ENCODE data around the gene EDN1. TPM values are rescaled to one million over a fixed set of nuclear protein-coding genes. Genes with fewer than 3 reads are reported as not detected.
A peak's percentile ranks its signal among the peaks of the same experiment; 100 is the strongest.

The EDN1 gene
- total and polyA plus RNA-seq, 2 of the 13 experiments (the other 11 are each of a cell fraction or from before 2014, with no cell fraction given) = 0.15 to 1.2 TPM

DNA sequence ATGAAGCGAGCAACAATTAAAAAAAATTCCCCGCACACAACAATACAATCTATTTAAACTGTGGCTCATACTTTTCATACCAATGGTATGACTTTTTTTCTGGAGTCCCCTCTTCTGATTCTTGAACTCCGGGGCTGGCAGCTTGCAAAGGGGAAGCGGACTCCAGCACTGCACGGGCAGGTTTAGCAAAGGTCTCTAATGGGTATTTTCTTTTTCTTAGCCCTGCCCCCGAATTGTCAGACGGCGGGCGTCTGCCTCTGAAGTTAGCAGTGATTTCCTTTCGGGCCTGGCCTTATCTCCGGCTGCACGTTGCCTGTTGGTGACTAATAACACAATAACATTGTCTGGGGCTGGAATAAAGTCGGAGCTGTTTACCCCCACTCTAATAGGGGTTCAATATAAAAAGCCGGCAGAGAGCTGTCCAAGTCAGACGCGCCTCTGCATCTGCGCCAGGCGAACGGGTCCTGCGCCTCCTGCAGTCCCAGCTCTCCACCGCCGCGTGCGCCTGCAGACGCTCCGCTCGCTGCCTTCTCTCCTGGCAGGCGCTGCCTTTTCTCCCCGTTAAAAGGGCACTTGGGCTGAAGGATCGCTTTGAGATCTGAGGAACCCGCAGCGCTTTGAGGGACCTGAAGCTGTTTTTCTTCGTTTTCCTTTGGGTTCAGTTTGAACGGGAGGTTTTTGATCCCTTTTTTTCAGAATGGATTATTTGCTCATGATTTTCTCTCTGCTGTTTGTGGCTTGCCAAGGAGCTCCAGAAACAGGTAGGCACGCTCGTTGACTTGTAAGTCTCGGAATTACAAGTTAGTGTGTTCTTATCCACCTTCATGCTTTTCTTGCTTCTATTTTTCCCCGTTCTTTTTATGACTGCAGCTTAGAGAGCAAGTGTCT is at the start of gene EDN1 (continued):
- TF ChIP-seq ZFP91 (CRISPR knock-in tag; IDR thresholded peaks at IDR 0.05; ENCODE audit: borderline replicate concordance) = peak; percentile 60; the same call in 1 of the 2 replicates
- no peak for TF ChIP-seq ZKSCAN8 (CRISPR knock-in tag; IDR thresholded peaks at IDR 0.05; ENCODE audit: borderline replicate concordance)
- no peak for TF ChIP-seq SRSF1 (optimal IDR thresholded peaks at IDR 0.05; ENCODE audit: low read depth, low read length)
- TF ChIP-seq ZHX1 (CRISPR knock-in tag; IDR thresholded peaks at IDR 0.05; ENCODE audit: low read depth) = no peak
- TF ChIP-seq ARID2 (CRISPR knock-in tag; IDR thresholded peaks at IDR 0.05; ENCODE audit: borderline replicate concordance) = no peak
- TF ChIP-seq U2AF2 (IDR thresholded peaks at IDR 0.05; ENCODE audit: low read depth, low read length) = no peak
- no peak for TF ChIP-seq SNAPC2 (CRISPR knock-in tag; IDR thresholded peaks at IDR 0.05)
- TF ChIP-seq ZNF234 (CRISPR knock-in tag; conservative IDR thresholded peaks at IDR 0.05) = no peak
- TF ChIP-seq ZNF570 (CRISPR knock-in tag; IDR thresholded peaks at IDR 0.05; ENCODE audit: borderline replicate concordance) = no peak
- TF ChIP-seq RBFOX2 (IDR thresholded peaks at IDR 0.05; ENCODE audit: low read depth, low read length) = no peak
- TF ChIP-seq SIN3A (IDR thresholded peaks at IDR 0.05; ENCODE audit: borderline replicate concordance, low read depth, low read length) = no peak
- no peak; a peak in 1 of 4 replicates for TF ChIP-seq KLF16 (CRISPR knock-in tag; IDR thresholded peaks at IDR 0.05)
- TF ChIP-seq, protein P1, sequence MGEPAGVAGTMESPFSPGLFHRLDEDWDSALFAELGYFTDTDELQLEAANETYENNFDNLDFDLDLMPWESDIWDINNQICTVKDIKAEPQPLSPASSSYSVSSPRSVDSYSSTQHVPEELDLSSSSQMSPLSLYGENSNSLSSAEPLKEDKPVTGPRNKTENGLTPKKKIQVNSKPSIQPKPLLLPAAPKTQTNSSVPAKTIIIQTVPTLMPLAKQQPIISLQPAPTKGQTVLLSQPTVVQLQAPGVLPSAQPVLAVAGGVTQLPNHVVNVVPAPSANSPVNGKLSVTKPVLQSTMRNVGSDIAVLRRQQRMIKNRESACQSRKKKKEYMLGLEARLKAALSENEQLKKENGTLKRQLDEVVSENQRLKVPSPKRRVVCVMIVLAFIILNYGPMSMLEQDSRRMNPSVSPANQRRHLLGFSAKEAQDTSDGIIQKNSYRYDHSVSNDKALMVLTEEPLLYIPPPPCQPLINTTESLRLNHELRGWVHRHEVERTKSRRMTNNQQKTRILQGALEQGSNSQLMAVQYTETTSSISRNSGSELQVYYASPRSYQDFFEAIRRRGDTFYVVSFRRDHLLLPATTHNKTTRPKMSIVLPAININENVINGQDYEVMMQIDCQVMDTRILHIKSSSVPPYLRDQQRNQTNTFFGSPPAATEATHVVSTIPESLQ (CRISPR knock-in tag; conservative IDR thresholded peaks at IDR 0.05) = no peak
- TF ChIP-seq RBM22 (optimal IDR thresholded peaks at IDR 0.05; ENCODE audit: low read length) = no peak
- no peak for TF ChIP-seq HMG20B (CRISPR knock-in tag; conservative IDR thresholded peaks at IDR 0.05)
- TF ChIP-seq ZSCAN31 (CRISPR knock-in tag; IDR thresholded peaks at IDR 0.05; ENCODE audit: low read depth) = peak; percentile 26; the same call in 1 of the 2 replicates
- TF ChIP-seq, protein P2, sequence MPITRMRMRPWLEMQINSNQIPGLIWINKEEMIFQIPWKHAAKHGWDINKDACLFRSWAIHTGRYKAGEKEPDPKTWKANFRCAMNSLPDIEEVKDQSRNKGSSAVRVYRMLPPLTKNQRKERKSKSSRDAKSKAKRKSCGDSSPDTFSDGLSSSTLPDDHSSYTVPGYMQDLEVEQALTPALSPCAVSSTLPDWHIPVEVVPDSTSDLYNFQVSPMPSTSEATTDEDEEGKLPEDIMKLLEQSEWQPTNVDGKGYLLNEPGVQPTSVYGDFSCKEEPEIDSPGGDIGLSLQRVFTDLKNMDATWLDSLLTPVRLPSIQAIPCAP (CRISPR knock-in tag; IDR thresholded peaks at IDR 0.05; ENCODE audit: low read depth) = no peak
- no peak for TF ChIP-seq NCOA1 (CRISPR knock-in tag; IDR thresholded peaks at IDR 0.05)
- TF ChIP-seq ZNF251 (CRISPR knock-in tag; IDR thresholded peaks at IDR 0.05) = no peak
- no peak for TF ChIP-seq HINFP (CRISPR knock-in tag; IDR thresholded peaks at IDR 0.05; ENCODE audit: low read depth)
